DOHH2 (cell line): ENCODE measurements around the gene TPPP2.
"Not testable (repeated sequence)": the region's sequence is repeated elsewhere in the genome, so short reads cannot be mapped to it uniquely, and the experiment has no call there.

Experiments
- H3F3A ChIP-seq: fragments of 200-600 bp; sonication (generic), shearing (Covaris generic); 2 replicates; pipeline ENCODE4 v1.6.0; 2016; ENCODE audit warnings: antibody characterized with exemption, mild to moderate bottlenecking; ENCODE audit not compliant: control insufficient read depth, insufficient read depth
- H3K27ac ChIP-seq: fragments of 200-600 bp; sonication (generic); 2 replicates; pipeline ENCODE4 v1.5.1; 2014; ENCODE audit warnings: low read depth, mild to moderate bottlenecking, low read length, moderate library complexity
- H3K27me3 ChIP-seq: fragments of 200-600 bp; sonication (generic); 2 replicates; pipeline ENCODE4 v1.6.1; 2014; ENCODE audit warnings: mild to moderate bottlenecking, low read length, mixed read lengths; ENCODE audit not compliant: control insufficient read depth
- H3K36me3 ChIP-seq: fragments of 200-600 bp; sonication (generic); 2 replicates; pipeline ENCODE4 v1.6.1; 2014; ENCODE audit warnings: mild to moderate bottlenecking, low read length, moderate library complexity, mixed read lengths; ENCODE audit not compliant: control insufficient read depth
- H3K4me1 ChIP-seq: fragments of 200-600 bp; sonication (generic); 2 replicates; pipeline ENCODE4 v1.6.1; 2014; ENCODE audit warnings: mild to moderate bottlenecking, low read length, mixed read lengths; ENCODE audit not compliant: control insufficient read depth
- H3K4me2 ChIP-seq: fragments of 200-600 bp; sonication (generic); 2 replicates; pipeline ENCODE4 v1.6.0; 2014; ENCODE audit warnings: mild to moderate bottlenecking, low read length, moderate library complexity
- H3K4me3 ChIP-seq: fragments of 200-600 bp; sonication (generic); 2 replicates; pipeline ENCODE4 v1.5.1; 2014; ENCODE audit warnings: mild to moderate bottlenecking, low read length, mixed read lengths
- H3K79me2 ChIP-seq: fragments of 200-600 bp; sonication (generic); 2 replicates; pipeline ENCODE4 v1.6.1; 2014; ENCODE audit warnings: mild to moderate bottlenecking, low read length, mixed read lengths; ENCODE audit not compliant: control insufficient read depth
- H3K9me2 ChIP-seq: fragments of 200-600 bp; sonication (generic); replicated peaks from 2 replicates; pipeline ENCODE4 v1.6.1; 2014; ENCODE audit warnings: mild to moderate bottlenecking, low read length, mixed read lengths; ENCODE audit not compliant: control insufficient read depth
- H3K9me3 ChIP-seq: fragments of 200-600 bp; sonication (generic); 2 replicates; pipeline ENCODE4 v1.6.1; 2014; ENCODE audit warnings: antibody characterized with exemption, low read length, mixed read lengths; ENCODE audit not compliant: control insufficient read depth, insufficient read depth
- H4K20me1 ChIP-seq: fragments of 200-600 bp; sonication (generic); 2 replicates; pipeline ENCODE4 v1.6.0; 2014; ENCODE audit warnings: low read depth, mild to moderate bottlenecking, antibody characterized with exemption, low read length, moderate library complexity; ENCODE audit not compliant: control insufficient read depth, insufficient read depth
- EZH2phosphoT487 ChIP-seq: fragments of 200-600 bp; sonication (generic); IDR thresholded peaks from 2 replicates; pipeline ENCODE4 v1.6.1; 2017; ENCODE audit warnings: borderline replicate concordance, mild to moderate bottlenecking, antibody characterized with exemption, low read length, moderate library complexity, mixed read lengths
- TF ChIP-seq, protein P1 (sequence below): fragments of 200-600 bp; sonication (generic); IDR thresholded peaks from one replicate; pipeline ENCODE4 v1.5.1; 2014; ENCODE audit warnings: antibody characterized with exemption, mild to moderate bottlenecking, low read depth, low read length; ENCODE audit not compliant: poor library complexity, severe bottlenecking

Gene TPPP2

DNA sequence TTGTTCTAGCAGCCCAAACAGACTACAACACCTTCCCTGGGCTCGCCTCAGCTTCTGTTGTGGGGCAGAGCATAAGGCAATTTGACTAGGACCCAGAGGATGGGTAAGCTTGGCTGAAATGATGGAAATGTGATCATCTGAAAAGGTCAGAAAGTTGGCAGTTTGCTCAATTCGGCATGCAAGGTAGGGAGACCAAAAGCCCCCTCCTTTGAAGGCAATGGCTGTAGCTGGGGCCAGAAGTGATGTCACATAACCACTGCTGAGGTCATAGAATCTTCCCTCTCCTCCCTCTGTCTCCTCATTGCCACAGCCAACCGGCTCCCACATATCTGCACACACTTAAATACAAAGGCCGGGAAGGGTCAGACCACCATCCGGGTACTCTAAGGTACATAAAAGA, at the start of gene TPPP2:
TPPP2 (plus strand) TSS at position 301 of the 400 bp plus-strand sequence. CDS start 365 bp downstream, outside the sequence.
- Histone ChIP-seq H3K79me2 (no peaks in the 10 kb centered on the region), H3K4me2 (no peak within 1 kb of the TSS), H3K9me2 (no peaks in the 10 kb centered on the region), H3K27ac (no peak within 1 kb of the TSS), H4K20me1 (no peaks in the 10 kb centered on the region), H3K27me3 (peaks cover 27% of the 10 kb centered on the region), H3K36me3 (no peaks in the 10 kb centered on the region), H3K9me3 (no peaks in the 10 kb centered on the region), H3F3A (no peaks in the 10 kb centered on the region), H3K4me3 (no peak within 1 kb of the TSS), H3K4me1 (no peaks in the 10 kb centered on the region)
- TF ChIP-seq, protein P1, sequence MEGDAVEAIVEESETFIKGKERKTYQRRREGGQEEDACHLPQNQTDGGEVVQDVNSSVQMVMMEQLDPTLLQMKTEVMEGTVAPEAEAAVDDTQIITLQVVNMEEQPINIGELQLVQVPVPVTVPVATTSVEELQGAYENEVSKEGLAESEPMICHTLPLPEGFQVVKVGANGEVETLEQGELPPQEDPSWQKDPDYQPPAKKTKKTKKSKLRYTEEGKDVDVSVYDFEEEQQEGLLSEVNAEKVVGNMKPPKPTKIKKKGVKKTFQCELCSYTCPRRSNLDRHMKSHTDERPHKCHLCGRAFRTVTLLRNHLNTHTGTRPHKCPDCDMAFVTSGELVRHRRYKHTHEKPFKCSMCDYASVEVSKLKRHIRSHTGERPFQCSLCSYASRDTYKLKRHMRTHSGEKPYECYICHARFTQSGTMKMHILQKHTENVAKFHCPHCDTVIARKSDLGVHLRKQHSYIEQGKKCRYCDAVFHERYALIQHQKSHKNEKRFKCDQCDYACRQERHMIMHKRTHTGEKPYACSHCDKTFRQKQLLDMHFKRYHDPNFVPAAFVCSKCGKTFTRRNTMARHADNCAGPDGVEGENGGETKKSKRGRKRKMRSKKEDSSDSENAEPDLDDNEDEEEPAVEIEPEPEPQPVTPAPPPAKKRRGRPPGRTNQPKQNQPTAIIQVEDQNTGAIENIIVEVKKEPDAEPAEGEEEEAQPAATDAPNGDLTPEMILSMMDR: no peak
- no peak for TF ChIP-seq EZH2phosphoT487

- Histone ChIP-seq H3K27me3 (no peaks in the 10 kb centered on the region; the same call in 1 of the 2 replicates), H3F3A (no peaks in the 10 kb centered on the region), H3K9me2 (no peaks in the 10 kb centered on the region), H3K36me3 (no peaks in the 10 kb centered on the region), H3K4me2 (no peak overlapping the region), H3K4me3 (no peak overlapping the region), H3K79me2 (no peaks in the 10 kb centered on the region), H3K27ac (no peak overlapping the region), H3K9me3 (no peaks in the 10 kb centered on the region), H3K4me1 (peaks cover 3% of the 10 kb centered on the region), H4K20me1 (no peaks in the 10 kb centered on the region)
- no peak for TF ChIP-seq EZH2phosphoT487
- TF ChIP-seq, protein P1: no peak
These were observed 49.1 kb upstream of the TPPP2 start for GRCh38 chr14:20980906-20981305.

DNA sequence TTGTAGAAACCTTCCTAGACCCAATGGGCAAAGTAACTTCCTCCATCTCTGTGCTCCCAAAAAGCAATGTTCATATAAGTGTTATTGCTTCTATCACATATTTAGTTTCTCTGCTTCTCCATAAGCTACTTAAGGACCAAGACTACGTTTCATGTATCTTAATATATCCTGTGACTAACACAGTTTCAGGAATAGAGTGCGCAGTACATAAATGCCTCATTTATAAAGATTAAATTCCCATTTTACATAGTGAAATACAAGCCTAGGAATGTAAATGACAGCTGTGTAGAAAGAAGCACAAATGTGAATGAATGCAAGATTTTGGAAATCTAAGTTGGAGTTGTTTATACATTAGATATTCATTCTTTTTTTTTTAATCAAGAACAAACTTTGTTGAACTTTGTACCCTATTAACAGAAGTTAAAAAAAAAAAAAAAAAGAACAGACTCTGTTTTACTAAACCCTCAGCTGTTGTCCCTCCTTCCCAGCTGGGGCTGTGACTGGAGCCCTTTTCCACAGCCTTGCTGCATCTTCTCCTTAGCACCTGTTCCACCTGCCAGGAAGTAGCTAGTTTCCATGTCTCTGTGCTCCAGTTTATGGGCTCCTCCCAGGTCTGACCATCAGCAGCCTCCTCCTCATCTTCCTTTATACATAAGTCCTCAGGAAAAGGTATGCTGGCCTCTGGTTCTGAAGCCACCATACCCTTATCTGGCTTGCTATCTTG, 47.2 kb upstream of the TPPP2 start:
- H4K20me1 ChIP-seq: no peaks in the 10 kb centered on the region
- H3K27me3 ChIP-seq: no peaks in the 10 kb centered on the region; the same call in 1 of the 2 replicates
- H3K79me2 ChIP-seq: no peaks in the 10 kb centered on the region
- H3K4me2 ChIP-seq: no peak overlapping the region
- H3K27ac ChIP-seq: no peak overlapping the region
- H3K4me1 ChIP-seq: peaks cover 6% of the 10 kb centered on the region
- TF ChIP-seq EZH2phosphoT487: no peak
- TF ChIP-seq, protein P1: no peak
- H3K36me3 ChIP-seq: no peaks in the 10 kb centered on the region
- H3K4me3 ChIP-seq: no peak overlapping the region
- no peaks in the 10 kb centered on the region for H3K9me2 ChIP-seq
- no peaks in the 10 kb centered on the region for H3K9me3 ChIP-seq
- no peaks in the 10 kb centered on the region for H3F3A ChIP-seq

DNA sequence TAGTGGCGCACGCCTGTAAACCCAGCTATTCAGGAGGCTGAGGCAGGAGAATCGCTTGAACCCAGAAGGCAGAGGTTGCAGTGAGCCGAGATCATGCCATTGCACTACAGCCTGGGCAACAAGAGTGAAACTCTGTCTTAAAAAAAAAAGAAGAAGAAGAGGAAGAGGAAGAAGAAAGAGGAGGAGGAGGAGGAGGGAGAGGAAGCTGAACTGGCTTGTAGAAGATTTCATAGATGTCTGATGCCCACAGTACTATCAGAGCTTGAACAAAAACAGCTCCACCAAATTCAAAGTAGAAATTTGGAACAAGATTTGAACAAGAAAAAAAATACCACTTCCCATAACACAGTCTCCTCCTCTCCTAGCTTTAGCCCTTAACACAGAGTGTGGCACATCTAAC, 44.4 kb upstream of the TPPP2 start:
- H4K20me1 ChIP-seq, H3K4me3 ChIP-seq, H3K27ac ChIP-seq, H3F3A ChIP-seq, H3K9me3 ChIP-seq, H3K36me3 ChIP-seq, H3K27me3 ChIP-seq, H3K9me2 ChIP-seq: not testable (repeated sequence)
- Histone ChIP-seq H3K79me2 (peaks cover 12% of the 10 kb centered on the region), H3K4me2 (peak overlapping the region; percentile 22; the same call in 1 of the 2 replicates), H3K4me1 (peaks cover 14% of the 10 kb centered on the region)
